ENCODE results near the gene MRPS2. TPM values are rescaled to one million over a fixed set of nuclear protein-coding genes. Genes with fewer than 3 reads are reported as not detected.

MRPS2 gene
- total RNA-seq, 4 donors from 2014 or later = 9.7 to 28.2 (median 20.1) TPM

DNA sequence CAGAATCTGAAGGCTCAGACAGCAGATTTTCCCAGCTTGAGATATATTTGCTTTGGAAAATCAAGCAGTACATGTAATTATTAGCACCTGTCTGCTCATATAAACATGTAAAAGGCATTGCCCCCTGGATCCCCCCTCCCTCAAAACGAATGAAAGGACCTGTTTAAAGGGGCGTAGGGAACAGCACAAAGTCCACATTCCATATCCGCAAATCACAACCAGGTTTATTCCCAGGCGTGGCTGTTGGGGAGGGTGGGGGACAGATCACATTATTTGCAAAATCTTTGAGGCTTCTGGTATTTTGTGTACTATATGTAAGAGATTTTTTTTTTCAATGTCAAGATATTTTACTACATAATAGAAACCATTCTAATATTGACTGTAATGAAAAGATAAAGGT lies 8.7 kb upstream of the MRPS2 start:
- intact Hi-C loops (cut with DNase I; ENCODE audit: low total_unique reads) = no loop called here
- H3K27ac ChIP-seq = no peak overlapping the region
- no peaks in the 10 kb centered on the region for H3K36me3 ChIP-seq
- H3K4me3 ChIP-seq = no peak overlapping the region
- H3K27me3 ChIP-seq = no peaks in the 10 kb centered on the region
- TF ChIP-seq, protein P1, sequence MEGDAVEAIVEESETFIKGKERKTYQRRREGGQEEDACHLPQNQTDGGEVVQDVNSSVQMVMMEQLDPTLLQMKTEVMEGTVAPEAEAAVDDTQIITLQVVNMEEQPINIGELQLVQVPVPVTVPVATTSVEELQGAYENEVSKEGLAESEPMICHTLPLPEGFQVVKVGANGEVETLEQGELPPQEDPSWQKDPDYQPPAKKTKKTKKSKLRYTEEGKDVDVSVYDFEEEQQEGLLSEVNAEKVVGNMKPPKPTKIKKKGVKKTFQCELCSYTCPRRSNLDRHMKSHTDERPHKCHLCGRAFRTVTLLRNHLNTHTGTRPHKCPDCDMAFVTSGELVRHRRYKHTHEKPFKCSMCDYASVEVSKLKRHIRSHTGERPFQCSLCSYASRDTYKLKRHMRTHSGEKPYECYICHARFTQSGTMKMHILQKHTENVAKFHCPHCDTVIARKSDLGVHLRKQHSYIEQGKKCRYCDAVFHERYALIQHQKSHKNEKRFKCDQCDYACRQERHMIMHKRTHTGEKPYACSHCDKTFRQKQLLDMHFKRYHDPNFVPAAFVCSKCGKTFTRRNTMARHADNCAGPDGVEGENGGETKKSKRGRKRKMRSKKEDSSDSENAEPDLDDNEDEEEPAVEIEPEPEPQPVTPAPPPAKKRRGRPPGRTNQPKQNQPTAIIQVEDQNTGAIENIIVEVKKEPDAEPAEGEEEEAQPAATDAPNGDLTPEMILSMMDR (IDR thresholded peaks at IDR 0.05) = no peak
- TF ChIP-seq POLR2A (IDR thresholded peaks at IDR 0.05) = no peak
- no peaks in the 10 kb centered on the region for H3K4me1 ChIP-seq
- no peaks in the 10 kb centered on the region for H3K9me3 ChIP-seq
- no peak for DNase-seq

DNA sequence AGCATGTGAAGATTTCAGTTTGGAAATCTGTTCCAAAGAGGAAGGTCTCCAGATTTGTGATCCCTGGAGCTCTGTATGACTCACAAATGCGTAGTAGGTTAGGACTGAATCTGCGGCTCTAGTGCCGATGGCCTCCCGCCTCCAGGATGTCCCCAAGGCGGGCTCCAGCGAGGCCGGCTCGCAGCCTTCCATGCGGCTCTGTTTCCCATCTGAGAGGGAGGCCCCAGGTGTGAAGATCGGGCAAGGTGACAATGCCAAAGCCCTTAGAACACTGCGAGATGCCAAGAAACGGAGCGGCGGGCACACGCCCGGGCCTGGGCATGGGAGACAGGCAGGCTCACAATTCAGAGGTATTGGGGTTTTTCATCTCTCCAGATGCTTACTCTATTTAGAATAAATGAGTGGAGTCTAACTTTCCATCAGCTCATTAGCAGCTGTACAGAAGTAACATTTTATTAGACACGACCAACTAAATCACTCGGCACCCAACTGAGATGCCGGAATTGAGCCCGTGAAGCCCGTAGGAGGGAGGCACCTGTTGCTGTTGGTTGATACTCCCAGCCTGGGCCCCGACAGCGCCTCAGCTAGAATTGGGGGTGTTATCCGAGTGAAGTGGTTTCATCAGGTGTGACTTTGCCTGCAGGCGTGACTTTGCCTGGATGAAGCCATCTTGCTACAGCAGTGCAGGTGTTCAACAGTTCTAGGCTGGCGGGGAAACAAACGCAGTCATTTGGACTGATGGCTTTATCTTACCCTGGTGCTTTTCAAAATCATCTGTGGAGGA lies 7.4 kb upstream of the MRPS2 start:
- Histone ChIP-seq H3K4me1 (no peaks in the 10 kb centered on the region), H3K27me3 (no peaks in the 10 kb centered on the region), H3K4me3 (no peak overlapping the region), H3K36me3 (no peaks in the 10 kb centered on the region), H3K27ac (no peak overlapping the region), H3K9me3 (no peaks in the 10 kb centered on the region)
- TF ChIP-seq, protein P1 (IDR thresholded peaks at IDR 0.05) = no peak
- no peak for TF ChIP-seq POLR2A (IDR thresholded peaks at IDR 0.05)
- no peak for DNase-seq
- intact Hi-C loops (cut with DNase I; ENCODE audit: low total_unique reads) = no loop called here

DNA sequence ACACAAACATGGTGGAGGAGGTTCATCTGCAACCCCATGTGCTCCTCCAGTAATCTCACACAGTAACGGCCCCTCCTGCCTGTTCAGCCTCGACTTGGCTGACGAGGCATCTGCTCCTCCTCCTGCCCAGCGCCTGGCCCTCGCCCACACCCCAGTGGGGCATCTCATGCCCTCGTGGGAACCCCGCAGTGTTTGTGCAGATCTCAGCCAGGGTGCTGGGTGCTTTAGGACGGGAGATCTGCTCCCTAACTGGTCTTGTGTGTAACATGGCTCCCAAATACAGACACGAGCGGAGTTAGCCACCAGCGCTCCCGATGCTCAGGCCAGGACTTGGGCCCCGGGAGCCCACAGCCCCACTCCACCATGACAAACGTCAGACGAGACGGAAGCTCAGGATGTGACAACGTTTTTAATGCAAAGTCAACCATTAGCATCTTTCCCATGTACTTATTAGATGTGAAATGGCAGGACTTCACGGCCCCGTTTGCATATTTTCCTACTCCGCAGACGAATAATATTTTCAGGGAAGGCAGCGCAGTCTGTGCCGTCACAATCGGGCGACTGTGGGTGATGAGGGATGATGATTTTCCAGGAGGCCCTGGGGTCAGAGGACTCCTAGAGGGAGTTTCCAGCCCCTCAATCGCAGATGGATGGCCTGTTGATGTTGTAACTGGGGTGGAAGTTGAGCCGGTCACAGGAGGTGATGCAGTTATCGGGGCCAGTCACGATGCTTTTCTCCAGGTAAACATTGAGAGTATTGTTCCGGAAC lies 5.5 kb upstream of the MRPS2 start:
- TF ChIP-seq POLR2A (IDR thresholded peaks at IDR 0.05) = no peak
- TF ChIP-seq, protein P1 (IDR thresholded peaks at IDR 0.05) = no peak
- H3K27ac ChIP-seq = no peak overlapping the region
- no peaks in the 10 kb centered on the region for H3K9me3 ChIP-seq
- H3K27me3 ChIP-seq = no peaks in the 10 kb centered on the region
- no peak for DNase-seq
- no peak overlapping the region for H3K4me3 ChIP-seq
- intact Hi-C loops (cut with DNase I; ENCODE audit: low total_unique reads) = no loop called here
- no peaks in the 10 kb centered on the region for H3K36me3 ChIP-seq
- no peaks in the 10 kb centered on the region for H3K4me1 ChIP-seq

DNA sequence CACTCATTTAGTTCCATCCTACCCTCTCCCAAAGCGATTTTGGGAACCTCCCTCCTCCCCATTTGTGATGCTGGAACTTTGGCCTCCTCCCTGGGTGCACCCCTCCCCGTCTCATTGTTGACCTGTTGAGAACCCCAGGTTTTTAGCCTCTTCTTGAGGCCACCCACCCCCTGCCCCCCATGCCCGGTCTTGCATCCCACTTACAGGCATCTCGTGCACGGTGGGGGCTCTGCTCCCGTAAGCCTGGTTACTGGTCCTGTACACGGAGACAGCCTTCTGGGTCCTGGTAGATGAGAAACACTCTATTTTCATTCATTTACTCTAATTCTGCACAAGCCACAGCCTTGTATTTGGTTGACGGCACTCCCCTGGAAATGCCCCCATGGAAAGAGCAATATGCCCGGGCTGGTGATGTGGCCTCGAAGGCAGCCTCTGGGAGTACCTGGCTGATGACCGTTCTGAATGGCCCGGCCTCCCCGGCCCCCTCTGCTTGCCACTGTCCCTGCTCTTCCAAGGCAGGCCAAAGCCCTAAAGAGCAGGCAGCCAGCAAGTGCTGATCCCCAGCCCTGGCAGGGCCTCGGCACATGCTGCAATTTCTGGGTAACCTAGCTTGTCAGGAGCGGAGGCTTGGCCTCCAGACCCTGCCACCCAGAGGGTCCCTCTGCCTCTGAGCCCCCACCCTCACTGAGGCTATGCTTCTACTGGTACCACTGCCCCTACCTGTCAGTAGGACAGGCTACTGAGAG lies 1.9 kb upstream of the MRPS2 start:
- no peaks in the 10 kb centered on the region for H3K27me3 ChIP-seq
- H3K27ac ChIP-seq = no peak overlapping the region
- H3K9me3 ChIP-seq = no peaks in the 10 kb centered on the region
- no peaks in the 10 kb centered on the region for H3K36me3 ChIP-seq
- intact Hi-C loops (cut with DNase I; ENCODE audit: low total_unique reads) = no loop called here
- H3K4me3 ChIP-seq = no peak overlapping the region
- peaks cover 2 to 16% of the 10 kb centered on the region in 2 donors for H3K4me1 ChIP-seq
- DNase-seq = no peak
- no peak for TF ChIP-seq POLR2A (IDR thresholded peaks at IDR 0.05)
- TF ChIP-seq, protein P1 (IDR thresholded peaks at IDR 0.05) = no peak
